ENCODE measurements around the gene ANKS1A.

ANKS1A gene

GRCh38 chr6:35044761-35045421 lies 155.8 kb downstream of the ANKS1A start:
- no peak for DNase-seq

- DNase-seq: no peak
Measured at GRCh38 chr6:35046103-35046502, 157.0 kb downstream of the ANKS1A start.

DNA sequence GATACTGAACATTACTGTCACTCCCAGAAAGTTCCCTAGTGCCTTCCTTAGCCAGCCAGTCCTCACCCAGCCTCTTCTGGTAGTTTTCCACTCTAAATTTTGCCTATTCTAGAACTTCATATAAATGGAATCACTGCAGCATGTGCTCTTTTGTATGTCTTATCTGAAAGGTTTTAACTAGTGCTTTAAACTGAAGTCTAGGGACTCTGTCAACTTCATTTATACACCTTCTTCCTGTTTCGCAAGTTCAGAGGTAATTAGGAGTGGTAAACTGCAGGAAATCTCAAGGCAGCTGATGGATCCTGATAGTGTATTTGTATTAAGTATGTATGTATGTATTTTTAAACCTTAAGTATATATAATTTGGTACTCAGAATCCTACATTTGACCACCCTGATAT lies 157.8 kb downstream of the ANKS1A start:
- DNase-seq: no peak

GRCh38 chr6:35047265-35048011 lies 158.4 kb downstream of the ANKS1A start:
- no peak for DNase-seq

DNA sequence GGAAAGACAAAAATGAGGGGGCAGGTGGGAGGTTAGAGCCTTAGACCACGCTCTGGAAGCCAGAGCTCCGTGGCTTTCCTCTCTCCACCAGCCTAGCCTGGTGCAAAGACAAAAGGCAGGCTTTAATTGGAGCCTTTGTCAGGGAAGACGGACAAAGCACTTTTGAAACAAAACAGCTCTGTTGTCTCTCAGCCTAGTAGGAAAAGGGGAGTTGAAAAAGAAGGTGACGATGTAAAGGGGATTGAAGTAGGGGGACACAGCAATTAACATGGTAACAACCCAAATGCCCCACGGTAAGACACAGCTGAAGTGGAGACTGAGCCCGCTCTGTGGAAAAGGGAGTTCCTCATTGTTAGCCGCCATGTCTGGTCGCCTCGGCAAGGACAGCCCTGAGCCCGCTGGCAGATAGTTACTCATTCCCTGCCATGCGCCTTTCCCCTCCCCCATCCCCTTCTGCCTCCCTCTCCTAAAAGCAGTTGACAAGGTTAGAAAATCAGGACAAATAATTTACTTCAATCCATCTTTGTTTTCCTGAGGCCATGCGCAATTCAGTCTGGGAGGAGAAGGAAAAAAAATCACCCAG lies 159.1 kb downstream of the ANKS1A start:
- DNase-seq: peak in 1 of 2 donors; percentile 32

DNA sequence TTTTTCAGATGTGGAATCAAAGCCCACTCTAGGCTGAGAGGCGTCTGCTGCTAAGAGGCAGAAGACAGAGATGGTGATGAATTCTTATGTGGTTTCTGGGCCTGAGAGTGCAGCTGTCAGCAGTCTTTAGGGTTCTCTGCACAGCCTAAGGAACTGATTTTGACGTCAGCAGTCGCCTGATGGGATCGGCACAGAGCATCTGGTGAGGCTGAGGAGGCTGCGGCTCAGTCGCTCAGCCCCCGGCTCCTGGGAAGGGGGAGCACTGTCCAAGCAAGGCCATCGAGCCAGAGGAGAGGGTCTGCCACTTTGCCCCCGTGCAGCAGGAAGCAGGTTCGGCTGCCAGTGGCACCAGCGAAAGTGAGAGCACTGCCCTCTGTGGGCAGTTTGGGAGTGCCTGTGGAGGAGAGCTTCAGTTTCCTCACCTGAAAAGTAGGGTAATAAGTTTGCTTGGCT lies 159.6 kb downstream of the ANKS1A start:
- DNase-seq: peak in 1 of 2 donors; percentile 9

GRCh38 chr6:35049156-35049735 lies 160.2 kb downstream of the ANKS1A start:
- no peak for DNase-seq

DNA sequence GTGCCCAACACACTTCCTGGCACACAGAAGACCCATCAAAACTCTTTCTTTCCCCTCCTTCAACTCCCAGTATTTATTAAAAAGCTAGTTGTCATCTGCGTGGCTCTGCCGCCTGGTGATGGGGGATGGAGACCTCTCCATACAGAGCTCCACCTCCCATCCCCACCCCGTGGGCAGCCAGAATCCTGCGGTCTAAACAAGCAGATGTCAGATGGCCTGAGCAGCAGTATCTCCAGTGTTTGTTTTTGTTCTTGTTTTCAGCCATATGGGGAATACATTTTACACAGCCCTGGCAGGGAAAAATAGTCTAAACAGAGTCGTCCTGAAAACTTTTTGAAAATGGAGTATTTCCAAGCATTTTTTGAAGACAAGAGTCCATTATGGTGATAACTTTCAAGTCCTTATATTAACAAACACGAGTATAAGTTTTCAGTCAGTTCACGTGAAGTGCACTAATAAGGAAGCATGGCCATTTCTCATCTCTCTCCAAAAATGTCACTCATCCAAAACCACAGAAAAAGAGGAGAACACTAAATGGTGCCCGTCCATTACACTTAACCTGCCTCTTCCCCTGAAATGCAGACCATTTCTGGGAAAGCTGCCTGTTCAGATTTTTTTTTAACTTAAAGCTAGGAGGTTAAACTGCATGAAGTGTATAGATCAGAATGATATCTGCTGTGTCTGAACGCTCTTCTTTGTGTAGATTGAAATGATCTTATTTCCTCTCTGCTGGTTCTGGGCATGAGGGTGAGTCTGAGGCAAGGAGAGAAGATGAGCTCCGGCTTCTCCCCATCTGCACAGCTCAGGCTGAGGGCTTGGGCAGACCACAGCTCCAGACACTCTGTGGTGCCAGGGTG lies 161.1 kb downstream of the ANKS1A start:
- DNase-seq: no peak

- no peak for DNase-seq
Measured at GRCh38 chr6:35050757-35051330, 161.8 kb downstream of the ANKS1A start.

- no peak for DNase-seq
Measured at GRCh38 chr6:35051396-35051795, 162.3 kb downstream of the ANKS1A start.

DNA sequence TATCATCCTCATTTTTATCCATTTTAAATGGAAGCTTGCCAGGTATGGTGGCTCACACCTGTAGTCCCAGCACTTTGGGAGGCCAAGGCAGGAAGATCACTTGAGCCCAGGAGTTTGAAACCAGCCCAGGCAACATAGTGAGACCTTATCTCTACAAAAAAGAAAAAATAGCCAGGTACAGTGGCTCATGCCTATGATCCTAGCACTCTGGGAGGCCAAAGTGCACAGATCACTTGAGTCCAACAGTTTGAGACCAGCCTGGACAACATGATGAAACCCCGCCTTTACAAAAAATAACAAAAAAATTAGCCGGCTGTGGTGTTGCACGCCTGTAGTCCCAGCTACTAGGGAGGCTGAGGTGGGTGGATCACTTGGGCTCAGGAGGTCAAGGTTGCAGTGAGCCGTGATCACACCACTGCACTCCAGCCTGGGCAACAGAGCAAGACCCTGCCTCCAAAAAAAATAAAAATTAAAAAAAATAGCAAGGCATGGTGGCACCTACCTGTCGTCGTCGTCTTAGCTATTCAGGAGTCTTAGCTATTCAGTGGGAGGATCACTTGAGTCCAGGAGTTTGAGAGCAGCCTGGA lies 163.0 kb downstream of the ANKS1A start:
- no peak for DNase-seq

DNA sequence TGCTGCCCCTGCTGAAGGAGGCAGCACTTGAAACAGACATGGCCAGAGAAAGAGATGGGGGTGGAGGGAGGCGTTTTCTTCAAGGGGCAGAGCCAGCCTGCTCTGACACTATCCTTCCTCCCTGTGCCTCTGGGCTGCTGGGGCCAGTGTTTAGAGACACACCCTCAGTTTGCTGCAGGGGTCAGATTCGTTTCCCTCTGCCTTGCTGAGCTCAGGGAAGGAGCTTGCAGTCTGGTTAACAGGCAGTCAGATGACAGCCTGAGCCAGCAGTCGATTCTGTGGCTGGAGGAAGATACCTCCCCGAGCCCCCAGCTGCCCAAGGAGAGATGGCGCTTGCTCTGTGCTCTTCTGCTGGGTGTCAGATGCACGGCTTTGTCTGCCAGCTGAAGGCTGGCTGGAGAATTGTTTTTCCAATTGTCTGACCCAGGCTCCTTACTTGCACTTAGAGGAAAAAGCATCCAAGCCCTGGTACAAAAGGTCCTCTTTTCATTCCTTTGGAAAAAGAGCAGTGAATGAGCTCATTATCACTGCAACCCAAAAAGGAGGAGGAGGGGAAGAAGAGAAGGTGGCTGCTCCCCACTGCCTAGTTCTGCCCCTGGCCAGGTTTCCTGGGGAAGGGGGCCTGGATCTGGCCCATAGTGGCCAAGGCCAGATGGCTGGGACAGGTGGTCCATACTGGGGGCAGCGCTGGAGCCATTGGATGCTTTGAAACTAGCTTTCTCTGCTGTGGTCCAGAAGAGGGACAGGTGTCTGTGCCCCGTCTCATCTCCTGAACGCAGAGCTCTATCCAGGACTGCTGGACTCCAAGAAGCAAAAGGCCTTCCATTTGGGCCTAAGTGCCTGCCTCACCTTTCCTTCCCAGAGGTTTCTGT lies 163.9 kb downstream of the ANKS1A start:
- DNase-seq: no peak

DNA sequence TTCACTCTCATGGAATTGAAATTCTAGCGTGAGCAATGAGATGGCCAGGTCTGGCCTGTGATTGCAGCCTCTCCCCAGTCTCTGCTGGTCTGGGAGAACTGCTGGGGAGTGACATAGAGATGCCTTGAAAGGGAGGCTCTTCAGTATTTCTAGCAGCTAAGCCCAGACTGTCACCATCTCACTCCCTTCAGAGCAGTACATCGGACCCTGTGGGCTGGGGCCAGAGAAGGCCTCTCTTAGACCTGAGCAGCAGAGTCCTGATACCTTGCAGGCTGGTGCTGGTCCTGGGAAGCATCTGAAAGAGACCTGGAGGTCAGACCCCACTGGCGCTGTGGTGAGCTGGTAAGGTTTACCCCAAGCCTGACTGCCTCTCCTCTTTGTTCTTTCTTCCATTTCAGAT lies 164.6 kb downstream of the ANKS1A start:
- no peak for DNase-seq

- no peak for DNase-seq
Measured at GRCh38 chr6:35054106-35054742, 165.2 kb downstream of the ANKS1A start.

GRCh38 chr6:35054743-35055130 lies 165.7 kb downstream of the ANKS1A start:
- DNase-seq: no peak

DNA sequence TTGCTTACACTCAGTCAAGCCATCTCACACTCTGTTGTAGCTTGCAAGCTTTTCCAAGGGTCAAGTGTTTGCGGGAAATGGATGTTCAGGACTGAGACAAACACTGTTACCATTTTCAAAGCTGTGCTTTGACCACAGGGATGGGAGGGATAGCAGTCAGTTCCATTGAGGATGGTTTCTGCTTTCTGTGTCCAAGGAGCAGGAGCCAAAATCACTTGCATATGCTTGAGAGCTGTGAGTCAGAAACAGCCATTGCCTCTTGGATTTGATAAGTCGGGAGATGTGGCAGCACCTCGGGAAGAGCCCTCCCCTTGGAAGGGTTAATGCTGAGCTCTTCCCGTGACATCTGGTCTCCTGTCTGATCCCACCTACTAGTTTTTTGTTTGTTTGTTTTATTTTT lies 166.8 kb downstream of the ANKS1A start:
- no peak for DNase-seq

- DNase-seq: no peak
Measured at GRCh38 chr6:35056952-35057351, 167.9 kb downstream of the ANKS1A start.

GRCh38 chr6:35057449-35058357 lies 168.6 kb downstream of the ANKS1A start:
- DNase-seq: no peak

DNA sequence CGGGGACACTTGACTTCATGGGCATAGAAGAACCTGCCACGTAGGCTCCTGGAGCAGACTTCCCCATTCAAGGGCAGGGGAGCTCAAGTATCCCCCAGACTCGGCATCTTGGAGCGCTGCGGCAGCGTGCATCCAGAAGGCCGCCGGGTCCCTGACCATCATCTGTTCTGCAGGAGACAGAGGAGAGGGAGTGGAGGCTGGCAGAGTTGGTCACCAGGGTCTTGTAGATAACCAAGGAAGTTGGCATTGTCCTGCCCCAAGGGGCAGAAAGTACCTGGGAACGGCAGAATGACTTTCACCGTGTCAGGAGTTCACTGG lies 169.3 kb downstream of the ANKS1A start:
- no peak for DNase-seq

Data from CD4-positive, alpha-beta T cell treated with Interleukin-4 for 1 hour (primary cell).